ENCODE data around the gene MAP6D1. TPM values are rescaled to one million over a fixed set of nuclear protein-coding genes. Genes with fewer than 3 reads are reported as not detected.
A peak's percentile ranks its signal among the peaks of the same experiment; 100 is the strongest.

The MAP6D1 gene
- polyA plus RNA-seq, 1 donor from 2014 or later: 3.1 TPM

DNA sequence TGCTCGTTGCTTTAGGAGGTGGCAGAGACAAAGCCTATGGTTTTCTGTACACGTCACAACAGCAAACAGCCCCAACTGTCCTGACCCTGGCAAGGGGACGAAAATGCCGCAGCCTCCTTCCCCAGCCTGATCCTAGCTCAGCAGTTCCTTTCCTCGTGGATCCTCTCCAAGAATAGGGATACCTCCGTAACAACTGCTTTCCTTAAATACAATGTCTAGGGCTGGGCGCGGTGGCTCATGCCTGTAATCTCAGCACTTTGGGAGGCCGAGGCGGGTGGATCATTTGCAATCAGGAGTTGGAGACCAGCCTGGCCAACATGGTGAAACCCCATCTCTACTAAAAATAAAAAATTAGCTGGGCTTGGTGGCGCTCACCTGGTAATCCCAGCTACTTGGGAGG lies 17.0 kb downstream of the MAP6D1 start:
- Histone ChIP-seq H3K27me3 (ENCODE audit: insufficient read depth, low read depth, low read length) (no peaks in the 10 kb centered on the region), H3K79me2 (replicated peaks; ENCODE audit: insufficient read depth, low read length) (no peaks in the 10 kb centered on the region), H3K9me3 (ENCODE audit: low read length) (no peaks in the 10 kb centered on the region), H3K27ac (ENCODE audit: low read length) (no peak overlapping the region), H3K4me2 (ENCODE audit: low read length) (no peak overlapping the region), H3K4me3 (ENCODE audit: low read length) (no peak overlapping the region), H3K9me2 (ENCODE audit: insufficient read depth, low read length) (no peaks in the 10 kb centered on the region), H3K36me3 (ENCODE audit: insufficient read depth, low read length) (peaks cover 30% of the 10 kb centered on the region), H2AFZ (ENCODE audit: low read depth, low read length) (no peak overlapping the region), H4K20me1 (ENCODE audit: insufficient read depth) (no peaks in the 10 kb centered on the region), H3K9ac (ENCODE audit: low read length) (no peak overlapping the region), H3F3A (ENCODE audit: insufficient read depth, low read length, poor library complexity, severe bottlenecking) (no peaks in the 10 kb centered on the region)
- TF ChIP-seq POLR2AphosphoS5 (IDR thresholded peaks at IDR 0.05): no peak
- TF ChIP-seq, protein P1, sequence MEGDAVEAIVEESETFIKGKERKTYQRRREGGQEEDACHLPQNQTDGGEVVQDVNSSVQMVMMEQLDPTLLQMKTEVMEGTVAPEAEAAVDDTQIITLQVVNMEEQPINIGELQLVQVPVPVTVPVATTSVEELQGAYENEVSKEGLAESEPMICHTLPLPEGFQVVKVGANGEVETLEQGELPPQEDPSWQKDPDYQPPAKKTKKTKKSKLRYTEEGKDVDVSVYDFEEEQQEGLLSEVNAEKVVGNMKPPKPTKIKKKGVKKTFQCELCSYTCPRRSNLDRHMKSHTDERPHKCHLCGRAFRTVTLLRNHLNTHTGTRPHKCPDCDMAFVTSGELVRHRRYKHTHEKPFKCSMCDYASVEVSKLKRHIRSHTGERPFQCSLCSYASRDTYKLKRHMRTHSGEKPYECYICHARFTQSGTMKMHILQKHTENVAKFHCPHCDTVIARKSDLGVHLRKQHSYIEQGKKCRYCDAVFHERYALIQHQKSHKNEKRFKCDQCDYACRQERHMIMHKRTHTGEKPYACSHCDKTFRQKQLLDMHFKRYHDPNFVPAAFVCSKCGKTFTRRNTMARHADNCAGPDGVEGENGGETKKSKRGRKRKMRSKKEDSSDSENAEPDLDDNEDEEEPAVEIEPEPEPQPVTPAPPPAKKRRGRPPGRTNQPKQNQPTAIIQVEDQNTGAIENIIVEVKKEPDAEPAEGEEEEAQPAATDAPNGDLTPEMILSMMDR (IDR thresholded peaks at IDR 0.05; ENCODE audit: poor library complexity, severe bottlenecking): no peak
- TF ChIP-seq EZH2 (IDR thresholded peaks at IDR 0.05; ENCODE audit: borderline replicate concordance, insufficient read depth, low read length, poor library complexity, severe bottlenecking): no peak
- no peak for TF ChIP-seq TAF1 (IDR thresholded peaks at IDR 0.05; ENCODE audit: low read depth)
- no peak for TF ChIP-seq MXI1 (conservative IDR thresholded peaks at IDR 0.05; ENCODE audit: poor library complexity, severe bottlenecking)
- no peak for TF ChIP-seq SMC3 (conservative IDR thresholded peaks at IDR 0.05; ENCODE audit: poor library complexity)
- no peak for TF ChIP-seq RAD21 (conservative IDR thresholded peaks at IDR 0.05)
- TF ChIP-seq, protein P2, sequence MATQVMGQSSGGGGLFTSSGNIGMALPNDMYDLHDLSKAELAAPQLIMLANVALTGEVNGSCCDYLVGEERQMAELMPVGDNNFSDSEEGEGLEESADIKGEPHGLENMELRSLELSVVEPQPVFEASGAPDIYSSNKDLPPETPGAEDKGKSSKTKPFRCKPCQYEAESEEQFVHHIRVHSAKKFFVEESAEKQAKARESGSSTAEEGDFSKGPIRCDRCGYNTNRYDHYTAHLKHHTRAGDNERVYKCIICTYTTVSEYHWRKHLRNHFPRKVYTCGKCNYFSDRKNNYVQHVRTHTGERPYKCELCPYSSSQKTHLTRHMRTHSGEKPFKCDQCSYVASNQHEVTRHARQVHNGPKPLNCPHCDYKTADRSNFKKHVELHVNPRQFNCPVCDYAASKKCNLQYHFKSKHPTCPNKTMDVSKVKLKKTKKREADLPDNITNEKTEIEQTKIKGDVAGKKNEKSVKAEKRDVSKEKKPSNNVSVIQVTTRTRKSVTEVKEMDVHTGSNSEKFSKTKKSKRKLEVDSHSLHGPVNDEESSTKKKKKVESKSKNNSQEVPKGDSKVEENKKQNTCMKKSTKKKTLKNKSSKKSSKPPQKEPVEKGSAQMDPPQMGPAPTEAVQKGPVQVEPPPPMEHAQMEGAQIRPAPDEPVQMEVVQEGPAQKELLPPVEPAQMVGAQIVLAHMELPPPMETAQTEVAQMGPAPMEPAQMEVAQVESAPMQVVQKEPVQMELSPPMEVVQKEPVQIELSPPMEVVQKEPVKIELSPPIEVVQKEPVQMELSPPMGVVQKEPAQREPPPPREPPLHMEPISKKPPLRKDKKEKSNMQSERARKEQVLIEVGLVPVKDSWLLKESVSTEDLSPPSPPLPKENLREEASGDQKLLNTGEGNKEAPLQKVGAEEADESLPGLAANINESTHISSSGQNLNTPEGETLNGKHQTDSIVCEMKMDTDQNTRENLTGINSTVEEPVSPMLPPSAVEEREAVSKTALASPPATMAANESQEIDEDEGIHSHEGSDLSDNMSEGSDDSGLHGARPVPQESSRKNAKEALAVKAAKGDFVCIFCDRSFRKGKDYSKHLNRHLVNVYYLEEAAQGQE (IDR thresholded peaks at IDR 0.05; ENCODE audit: borderline replicate concordance): no peak
- TF ChIP-seq EP300 (conservative IDR thresholded peaks at IDR 0.05; ENCODE audit: poor library complexity, severe bottlenecking): no peak

DNA sequence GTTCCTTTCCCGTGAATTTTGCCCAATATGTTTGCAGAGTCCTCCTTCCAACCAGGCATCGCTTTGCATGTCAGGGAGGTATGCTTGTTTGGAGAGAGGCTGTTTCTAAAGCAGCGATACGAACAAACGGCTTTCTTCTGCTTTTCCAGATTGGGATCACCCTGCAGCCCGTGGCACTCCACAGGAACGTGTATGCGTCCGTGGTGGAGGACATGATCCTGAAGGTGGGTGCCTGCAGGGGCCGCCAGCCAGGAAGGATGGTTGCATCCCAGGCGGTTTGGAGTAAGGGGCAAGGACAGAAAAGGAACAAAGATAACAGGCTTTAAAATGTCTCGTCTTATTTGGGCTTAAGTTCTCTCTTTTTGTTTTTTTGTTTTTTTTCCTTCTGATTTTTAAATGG lies 17.5 kb downstream of the MAP6D1 start:
- no peaks in the 10 kb centered on the region for H4K20me1 ChIP-seq (ENCODE audit: insufficient read depth)
- H3K27ac ChIP-seq (ENCODE audit: low read length): no peak overlapping the region
- no peaks in the 10 kb centered on the region for H3K79me2 ChIP-seq (replicated peaks; ENCODE audit: insufficient read depth, low read length)
- no peak overlapping the region for H3K4me3 ChIP-seq (ENCODE audit: low read length)
- H2AFZ ChIP-seq (ENCODE audit: low read depth, low read length): no peak overlapping the region
- H3F3A ChIP-seq (ENCODE audit: insufficient read depth, low read length, poor library complexity, severe bottlenecking): no peaks in the 10 kb centered on the region
- H3K36me3 ChIP-seq (ENCODE audit: insufficient read depth, low read length): peaks cover 30% of the 10 kb centered on the region
- H3K4me2 ChIP-seq (ENCODE audit: low read length): no peak overlapping the region
- no peak for TF ChIP-seq TAF1 (IDR thresholded peaks at IDR 0.05; ENCODE audit: low read depth)
- H3K9ac ChIP-seq (ENCODE audit: low read length): no peak overlapping the region
- no peaks in the 10 kb centered on the region for H3K9me2 ChIP-seq (ENCODE audit: insufficient read depth, low read length)
- H3K27me3 ChIP-seq (ENCODE audit: insufficient read depth, low read depth, low read length): no peaks in the 10 kb centered on the region
- no peaks in the 10 kb centered on the region for H3K9me3 ChIP-seq (ENCODE audit: low read length)

DNA sequence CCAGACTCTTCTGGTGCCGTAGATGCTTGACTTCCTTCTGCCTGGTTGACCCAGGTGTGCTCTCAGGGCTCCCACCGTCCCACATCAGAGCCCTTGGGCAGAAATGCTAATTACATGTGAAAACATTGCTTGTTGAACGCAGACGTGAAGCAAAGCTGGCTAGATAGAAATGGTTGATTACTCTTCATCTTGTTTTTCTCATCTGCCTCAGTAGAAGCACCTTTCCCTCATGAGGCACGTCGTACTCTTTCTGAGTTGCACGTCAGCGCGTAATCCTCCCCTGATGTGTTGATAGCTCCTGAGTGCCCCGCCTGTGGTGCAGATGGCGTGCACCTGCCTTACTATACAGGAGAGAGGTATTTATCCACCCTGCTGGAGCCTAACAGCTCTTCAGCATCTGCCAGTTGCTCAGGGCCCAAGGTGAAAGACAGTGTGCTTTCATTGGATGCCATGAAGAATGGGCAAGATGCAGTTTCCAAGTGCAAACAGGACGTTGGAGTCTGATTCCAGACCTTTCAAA lies 18.1 kb downstream of the MAP6D1 start:
- no peaks in the 10 kb centered on the region for H3K27me3 ChIP-seq (ENCODE audit: insufficient read depth, low read depth, low read length)
- no peak overlapping the region for H3K4me3 ChIP-seq (ENCODE audit: low read length)
- no peak overlapping the region for H3K9ac ChIP-seq (ENCODE audit: low read length)
- no peak overlapping the region for H2AFZ ChIP-seq (ENCODE audit: low read depth, low read length)
- peak overlapping the region; percentile 9 for H3K27ac ChIP-seq (ENCODE audit: low read length)
- H4K20me1 ChIP-seq (ENCODE audit: insufficient read depth): no peaks in the 10 kb centered on the region
- H3K36me3 ChIP-seq (ENCODE audit: insufficient read depth, low read length): peaks cover 30% of the 10 kb centered on the region
- TF ChIP-seq POLR2AphosphoS5 (IDR thresholded peaks at IDR 0.05) (peak; percentile 62), RAD21 (conservative IDR thresholded peaks at IDR 0.05) (no peak), SMC3 (conservative IDR thresholded peaks at IDR 0.05; ENCODE audit: poor library complexity) (no peak)
- TF ChIP-seq, protein P2 (IDR thresholded peaks at IDR 0.05; ENCODE audit: borderline replicate concordance): no peak
- H3K79me2 ChIP-seq (replicated peaks; ENCODE audit: insufficient read depth, low read length): no peaks in the 10 kb centered on the region
- H3K9me2 ChIP-seq (ENCODE audit: insufficient read depth, low read length): no peaks in the 10 kb centered on the region
- no peak overlapping the region for H3K4me2 ChIP-seq (ENCODE audit: low read length)
- H3K9me3 ChIP-seq (ENCODE audit: low read length): no peaks in the 10 kb centered on the region
- no peaks in the 10 kb centered on the region for H3F3A ChIP-seq (ENCODE audit: insufficient read depth, low read length, poor library complexity, severe bottlenecking)

All from neural cell (in vitro differentiated cells).